Heart left ventricle (tissue), 13 donors: ENCODE measurements around the gene TOR3A.

Source experiments
- POLR2A ChIP-seq, 2 donors: fragments of 450-650 bp; IDR thresholded peaks; one replicate each; pipeline ENCODE4 v1.6.1; 2017; ENCODE audit warnings: antibody characterized with exemption in 2 of 2, mild to moderate bottlenecking in 2 of 2, moderate library complexity in 2 of 2
- TF ChIP-seq, protein P1 (sequence below), 12 donors: fragments of 200-600 bp; sonication (generic) in 4 of 12; IDR thresholded peaks; one replicate each; pipeline versions ENCODE4 v1.5.0 to v1.8.0; 2018 to 2022; ENCODE audit warnings: antibody characterized with exemption in 12 of 12, mild to moderate bottlenecking in 5 of 12
- donor health status: ischemic (EF 13 %, LVEDD 7.1; RV severe dilation, severe dysfunction).
- donor health status: DM: no; HTN: yes; CAD: no.
- donor health status: DM: no; HTN: no; CAD: no.
- donor health status: ischemic (EF 25% LVEDD 6.9; RV normal size, moderate dysfunction).
- donor health status: ischemic (EF 25% LVEDD 5.7; RV mildly dilated, moderate dysfunction).
- donor health status: ischemic (EF 35%, LVEDD 5.7; RV mildly dilated, moderate dysfunction).
- donor health status: nonischemic (EF 11% LVEDD 7.7; RV severe dilation, severe dysfunction).
- donor health status: DM: yes; HTN: yes; CAD: no.
- donor health status: PGD.
- donor health status: ischemic (EF 29% LVEDD 5.4; RV normal size, mild dysfunction).
- donor health status: nonischemic (EF 23%, LVEDD 6.1; RV moderate dilation, normal function).

DNA sequence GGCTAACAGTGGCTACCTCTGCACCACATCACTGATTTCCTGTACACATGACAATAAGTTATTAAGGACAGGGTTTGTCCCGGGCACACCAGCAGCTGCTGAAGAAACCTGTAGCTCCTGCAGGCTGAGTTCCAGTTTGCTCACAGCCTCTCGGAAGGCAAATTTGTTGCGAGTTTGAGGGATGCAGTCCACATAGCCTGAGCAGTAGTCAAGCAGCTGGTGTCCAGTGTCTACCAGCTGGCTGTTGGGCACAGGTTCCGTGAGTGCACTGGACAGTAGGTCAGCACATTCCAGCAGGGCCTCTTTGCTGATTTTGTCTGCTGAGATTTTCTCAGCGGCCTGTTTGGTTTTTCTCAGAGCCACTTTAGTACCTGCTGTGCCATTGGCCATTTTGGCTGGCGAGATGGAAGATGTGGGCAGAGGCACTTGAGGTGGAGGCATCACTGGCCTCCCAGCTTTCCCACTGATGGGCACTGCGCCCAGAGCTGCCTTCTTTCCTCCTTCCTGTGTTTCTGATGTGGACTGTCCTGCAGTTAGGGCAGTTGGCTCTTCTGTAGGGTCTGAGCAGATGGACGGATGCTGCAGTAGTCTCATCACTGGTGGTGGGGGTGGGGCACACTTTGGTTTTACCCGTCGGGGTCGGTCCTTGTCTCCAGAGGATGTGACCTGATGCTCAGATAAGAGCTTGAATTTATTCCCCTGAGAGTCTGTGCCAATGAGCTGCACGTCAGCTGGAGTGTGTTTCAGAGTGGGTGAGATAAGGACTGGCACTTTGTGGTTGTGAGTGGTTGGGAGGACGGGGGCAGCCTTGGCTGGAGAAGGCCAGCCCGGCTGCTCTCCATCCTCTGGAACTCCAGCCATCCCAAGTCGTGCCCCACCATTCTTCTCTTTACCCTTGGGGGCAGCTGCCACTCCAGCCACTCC, 26.1 kb downstream of the TOR3A start:
- no peak for TF ChIP-seq POLR2A (IDR thresholded peaks at IDR 0.05)
- TF ChIP-seq, protein P1, sequence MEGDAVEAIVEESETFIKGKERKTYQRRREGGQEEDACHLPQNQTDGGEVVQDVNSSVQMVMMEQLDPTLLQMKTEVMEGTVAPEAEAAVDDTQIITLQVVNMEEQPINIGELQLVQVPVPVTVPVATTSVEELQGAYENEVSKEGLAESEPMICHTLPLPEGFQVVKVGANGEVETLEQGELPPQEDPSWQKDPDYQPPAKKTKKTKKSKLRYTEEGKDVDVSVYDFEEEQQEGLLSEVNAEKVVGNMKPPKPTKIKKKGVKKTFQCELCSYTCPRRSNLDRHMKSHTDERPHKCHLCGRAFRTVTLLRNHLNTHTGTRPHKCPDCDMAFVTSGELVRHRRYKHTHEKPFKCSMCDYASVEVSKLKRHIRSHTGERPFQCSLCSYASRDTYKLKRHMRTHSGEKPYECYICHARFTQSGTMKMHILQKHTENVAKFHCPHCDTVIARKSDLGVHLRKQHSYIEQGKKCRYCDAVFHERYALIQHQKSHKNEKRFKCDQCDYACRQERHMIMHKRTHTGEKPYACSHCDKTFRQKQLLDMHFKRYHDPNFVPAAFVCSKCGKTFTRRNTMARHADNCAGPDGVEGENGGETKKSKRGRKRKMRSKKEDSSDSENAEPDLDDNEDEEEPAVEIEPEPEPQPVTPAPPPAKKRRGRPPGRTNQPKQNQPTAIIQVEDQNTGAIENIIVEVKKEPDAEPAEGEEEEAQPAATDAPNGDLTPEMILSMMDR (IDR thresholded peaks at IDR 0.05), result no peak
